HG03442 (cell line): Measurements from ENCODE around the gene ATP6V1B1.

Experiments
- ATAC-seq: cut with Tn5 transposase; IDR thresholded peaks from one replicate; pipeline ENCODE4 v1.9.1; 2021; ENCODE audit warnings: mild to moderate bottlenecking, moderate library complexity; ENCODE audit not compliant: unreplicated experiment

Gene ATP6V1B1

DNA sequence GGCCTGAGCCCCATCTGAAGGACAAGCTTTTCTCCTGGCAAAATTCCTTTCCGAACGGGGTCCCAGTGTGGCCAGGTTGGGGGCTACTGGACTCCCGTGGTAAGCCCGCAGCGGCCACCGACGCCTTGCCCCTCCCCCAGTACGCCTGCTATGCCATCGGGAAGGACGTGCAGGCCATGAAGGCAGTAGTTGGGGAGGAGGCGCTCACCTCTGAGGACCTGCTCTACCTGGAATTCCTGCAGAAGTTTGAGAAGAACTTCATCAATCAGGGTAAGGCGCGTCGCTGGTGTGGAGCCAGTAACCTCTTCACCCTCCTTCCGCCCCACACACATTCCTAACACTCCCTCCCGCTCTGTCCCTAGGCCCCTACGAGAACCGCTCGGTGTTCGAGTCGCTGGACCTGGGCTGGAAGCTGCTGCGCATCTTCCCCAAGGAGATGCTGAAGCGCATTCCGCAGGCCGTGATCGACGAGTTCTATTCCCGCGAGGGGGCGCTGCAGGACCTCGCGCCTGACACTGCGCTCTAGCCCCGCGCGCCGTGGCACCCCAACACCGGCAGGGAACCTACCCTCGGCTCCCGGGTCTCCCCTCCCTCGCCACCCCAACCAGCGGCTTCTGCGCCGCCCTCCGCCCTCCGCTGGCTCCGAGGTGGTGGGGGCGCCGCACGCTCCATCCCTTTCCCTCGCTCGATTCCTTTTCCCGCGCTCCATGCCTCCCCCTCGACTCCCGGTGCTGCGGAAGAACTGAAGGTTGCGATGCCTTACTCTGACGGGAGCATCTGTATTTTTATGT, 29.1 kb downstream of the ATP6V1B1 start:
- peak; percentile 87 for ATAC-seq

DNA sequence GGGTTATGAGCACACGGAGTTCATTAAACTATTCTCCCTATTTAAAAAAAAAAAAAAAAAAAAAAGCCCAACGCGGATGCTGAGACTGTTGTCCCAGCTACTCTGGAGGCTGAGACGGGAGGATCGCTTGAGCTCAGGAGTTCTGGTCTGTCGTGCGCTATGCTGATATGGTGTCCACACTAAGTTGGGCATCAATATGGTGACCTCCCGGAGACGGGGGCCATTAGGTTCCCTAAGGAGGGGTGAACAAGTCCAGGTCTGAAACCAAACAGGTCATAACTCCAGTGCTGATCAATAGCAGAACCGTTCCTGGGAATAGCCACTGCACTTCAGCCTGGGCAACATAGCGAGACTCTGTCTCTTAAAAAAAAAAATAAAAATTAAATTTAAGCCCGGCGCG, 29.8 kb downstream of the ATP6V1B1 start:
- ATAC-seq: no peak

DNA sequence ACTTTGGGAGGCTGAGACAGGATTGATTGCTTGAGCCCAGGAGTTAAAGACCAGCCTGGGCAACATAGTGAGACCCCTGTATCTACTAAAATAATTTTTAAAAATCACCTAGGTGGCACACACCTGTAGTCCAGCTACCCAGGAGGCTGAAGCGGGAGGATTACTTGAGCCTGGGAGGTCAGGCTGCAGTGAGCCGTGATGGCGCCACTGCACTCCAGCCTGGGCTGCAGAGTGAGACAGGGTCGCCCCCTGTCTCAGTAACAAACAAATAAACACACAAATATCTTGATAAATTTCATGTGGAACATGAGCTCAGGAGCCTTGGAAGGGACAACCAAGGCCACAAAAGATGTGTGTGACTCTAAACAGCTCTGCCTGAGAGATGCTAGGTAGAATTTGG, 31.0 kb downstream of the ATP6V1B1 start:
- no peak for ATAC-seq

DNA sequence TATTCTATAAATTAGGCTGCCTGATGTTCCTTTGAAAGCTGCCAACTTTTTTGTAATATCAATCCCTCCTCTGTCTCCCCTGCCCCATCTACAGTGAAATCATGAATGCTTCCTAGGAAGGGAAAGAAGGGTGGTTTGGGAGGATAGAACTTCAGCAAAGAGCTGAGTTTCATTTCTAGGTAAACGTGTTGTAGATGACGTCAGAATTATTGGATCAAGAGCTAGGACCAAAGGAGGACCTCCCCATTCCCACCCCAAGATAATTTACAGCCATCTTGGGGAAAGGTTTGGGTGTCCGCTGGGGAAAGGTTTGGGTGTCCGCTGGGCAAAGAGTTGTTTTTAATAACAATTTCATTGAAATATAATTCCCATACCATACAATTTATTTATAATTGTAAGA, 31.5 kb downstream of the ATP6V1B1 start:
- no peak for ATAC-seq

DNA sequence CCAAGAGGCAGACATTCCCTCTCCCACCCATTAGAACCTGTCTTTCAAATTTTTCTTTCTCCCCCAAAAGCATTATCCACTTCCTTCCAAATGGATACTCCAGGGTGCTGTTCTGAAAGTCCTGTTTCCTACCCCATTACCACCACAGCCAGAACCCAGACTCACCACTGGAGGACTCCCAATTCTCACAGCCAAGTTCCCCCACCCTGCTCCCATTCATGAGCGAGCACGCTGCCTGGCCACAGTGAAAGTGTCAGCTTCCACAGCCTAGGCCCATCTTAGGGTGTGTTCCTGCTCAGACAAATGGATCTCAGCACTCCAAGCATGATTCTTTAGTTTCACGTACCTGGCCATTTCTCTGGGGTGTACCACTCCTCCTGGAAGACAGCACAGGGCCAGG, 38.9 kb downstream of the ATP6V1B1 start:
- no peak for ATAC-seq

DNA sequence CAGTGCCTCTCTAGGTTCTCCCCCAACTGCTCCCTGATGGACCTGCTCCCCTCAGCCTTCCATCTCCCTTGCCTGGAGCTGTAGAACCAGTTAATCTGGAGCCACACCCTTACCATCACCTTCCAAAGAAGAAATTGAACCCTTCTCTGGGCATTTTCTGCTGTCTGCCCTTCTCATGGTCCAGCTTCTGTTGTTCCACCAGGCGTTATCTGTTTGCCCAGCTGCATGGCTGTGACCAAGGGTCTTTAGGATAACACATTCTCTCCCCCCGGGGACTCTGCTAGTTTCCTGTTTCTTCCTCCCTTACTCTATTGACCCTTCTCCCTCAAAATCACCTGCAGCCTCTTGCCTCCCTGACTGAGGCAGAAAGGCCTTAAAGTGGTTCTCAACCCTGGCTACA, 39.5 kb downstream of the ATP6V1B1 start:
- no peak for ATAC-seq

DNA sequence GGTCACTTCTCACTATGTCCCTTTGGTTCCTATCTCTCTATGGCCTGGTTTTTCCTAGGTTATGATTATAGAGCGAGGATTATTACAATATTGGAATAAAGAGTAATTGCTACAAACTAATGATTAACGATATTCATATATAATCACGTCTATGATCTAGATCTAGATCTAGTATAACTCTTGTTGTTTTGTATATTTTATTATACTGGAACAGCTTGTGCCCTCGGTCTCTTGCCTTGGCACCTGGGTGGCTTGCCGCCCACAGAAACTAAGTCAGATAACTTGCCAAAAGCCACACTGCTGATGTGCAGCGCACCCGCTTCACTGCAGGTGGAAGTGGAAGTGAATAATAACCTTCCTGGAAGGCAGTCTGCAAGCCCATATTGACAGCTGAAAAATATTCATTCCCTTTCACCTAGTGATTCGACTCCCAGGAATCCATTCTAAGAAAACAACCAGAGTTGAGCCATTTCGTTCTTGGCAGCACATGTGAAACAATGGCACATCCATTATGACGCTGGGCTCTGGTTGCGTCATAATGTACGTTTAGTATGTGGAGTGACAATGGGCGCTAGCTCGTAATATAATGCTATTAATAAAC, 42.0 kb downstream of the ATP6V1B1 start:
- no peak for ATAC-seq

DNA sequence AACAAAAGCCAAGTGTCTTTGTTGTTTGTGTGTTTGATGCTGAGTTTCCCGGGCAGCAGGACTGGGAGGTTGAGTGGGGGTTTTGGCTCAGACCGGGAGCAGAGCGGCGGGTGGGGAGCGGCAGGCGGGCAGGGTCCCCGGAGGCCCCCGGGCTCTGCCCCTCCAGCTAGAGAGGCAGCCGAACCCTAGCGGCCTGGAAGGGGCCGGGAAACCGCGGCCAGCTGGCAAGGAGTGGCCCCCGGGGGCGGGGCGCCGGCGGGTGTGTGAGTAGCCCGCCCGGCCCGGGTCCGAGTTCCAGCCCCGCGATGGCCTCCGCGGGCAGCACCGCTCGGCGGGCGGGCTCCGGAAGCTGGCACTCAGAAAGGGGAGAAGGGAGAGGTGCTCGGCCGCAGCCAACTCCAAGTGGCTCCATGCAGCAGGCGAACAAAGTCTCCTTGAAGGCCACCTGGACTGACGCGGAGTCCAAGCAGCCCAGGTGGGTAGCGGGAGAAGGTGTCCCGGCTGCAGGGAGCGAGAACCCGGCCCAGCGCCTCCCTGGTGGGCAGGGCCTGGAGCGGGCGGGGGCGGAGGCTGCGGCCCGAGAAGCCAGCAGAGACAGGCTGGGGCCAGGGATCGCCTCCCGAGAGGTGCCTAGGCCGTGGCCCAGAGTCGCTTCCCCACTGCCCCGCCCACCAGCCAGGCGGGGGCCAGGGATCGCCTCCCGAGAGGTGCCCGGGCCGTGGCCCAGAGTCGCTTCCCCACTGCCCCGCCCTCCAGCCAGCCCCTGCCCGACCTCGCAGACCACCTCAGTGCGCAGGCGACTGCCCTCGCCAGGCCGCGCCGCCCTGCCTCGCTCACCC, 42.9 kb downstream of the ATP6V1B1 start, which contains the start of gene ANKRD53:
Gene ANKRD53, plus strand, starts transcription at position 290 of the 839 bp plus-strand sequence. Its CDS starts 16 bp downstream, at position 306.
- no peak for ATAC-seq

DNA sequence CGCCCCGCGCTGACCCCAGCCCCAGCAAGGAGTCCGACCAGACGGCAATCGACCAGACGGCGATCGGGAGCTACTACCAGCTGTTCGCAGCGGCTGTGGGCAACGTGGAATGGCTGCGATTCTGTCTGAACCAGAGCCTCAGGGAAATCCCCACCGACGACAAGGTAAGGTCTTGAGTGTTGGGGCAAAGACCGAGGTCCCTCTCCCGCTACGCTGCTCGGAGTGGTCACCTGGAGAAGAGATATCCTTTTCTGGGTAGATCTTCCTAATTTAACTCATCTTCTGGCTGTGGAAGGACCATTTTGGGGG, 43.4 kb downstream of the ATP6V1B1 start:
- no peak for ATAC-seq

DNA sequence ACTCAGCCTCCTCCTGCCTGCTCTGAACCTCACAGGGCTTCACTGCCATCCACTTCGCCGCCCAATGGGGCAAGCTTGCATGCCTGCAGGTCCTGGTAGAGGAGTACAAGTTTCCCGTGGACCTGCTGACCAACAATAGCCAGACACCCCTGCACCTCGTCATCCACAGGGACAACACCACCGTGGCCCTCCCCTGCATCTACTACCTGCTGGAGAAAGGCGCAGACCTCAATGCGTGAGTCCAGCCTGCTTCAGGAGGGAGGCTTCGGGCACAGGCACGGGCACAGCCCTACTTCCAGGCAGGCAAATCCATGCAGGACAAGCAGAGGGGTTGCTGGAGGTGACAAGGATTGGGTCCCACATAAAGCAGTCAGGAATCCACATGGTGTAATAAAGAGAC, 43.9 kb downstream of the ATP6V1B1 start:
- ATAC-seq: no peak

DNA sequence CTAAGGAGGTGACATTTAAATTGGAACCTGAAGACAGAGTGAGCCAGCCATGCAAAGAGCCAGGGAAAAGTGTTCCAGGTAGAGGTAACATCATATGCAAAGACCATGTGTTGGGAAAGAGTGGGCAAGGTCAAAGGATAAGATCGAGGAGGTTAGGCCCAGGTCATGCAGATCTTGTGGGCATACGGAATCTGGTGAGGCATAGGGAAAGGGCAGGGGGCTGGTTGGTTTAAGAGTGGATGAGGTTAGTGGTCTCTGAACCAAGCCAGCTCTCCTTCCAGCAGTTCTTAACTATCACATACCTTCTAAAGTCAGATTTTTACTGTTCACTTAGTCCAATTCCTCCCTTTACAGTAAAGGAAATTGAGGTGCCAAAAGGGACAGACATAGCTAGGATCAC, 45.7 kb downstream of the ATP6V1B1 start:
- ATAC-seq: no peak

DNA sequence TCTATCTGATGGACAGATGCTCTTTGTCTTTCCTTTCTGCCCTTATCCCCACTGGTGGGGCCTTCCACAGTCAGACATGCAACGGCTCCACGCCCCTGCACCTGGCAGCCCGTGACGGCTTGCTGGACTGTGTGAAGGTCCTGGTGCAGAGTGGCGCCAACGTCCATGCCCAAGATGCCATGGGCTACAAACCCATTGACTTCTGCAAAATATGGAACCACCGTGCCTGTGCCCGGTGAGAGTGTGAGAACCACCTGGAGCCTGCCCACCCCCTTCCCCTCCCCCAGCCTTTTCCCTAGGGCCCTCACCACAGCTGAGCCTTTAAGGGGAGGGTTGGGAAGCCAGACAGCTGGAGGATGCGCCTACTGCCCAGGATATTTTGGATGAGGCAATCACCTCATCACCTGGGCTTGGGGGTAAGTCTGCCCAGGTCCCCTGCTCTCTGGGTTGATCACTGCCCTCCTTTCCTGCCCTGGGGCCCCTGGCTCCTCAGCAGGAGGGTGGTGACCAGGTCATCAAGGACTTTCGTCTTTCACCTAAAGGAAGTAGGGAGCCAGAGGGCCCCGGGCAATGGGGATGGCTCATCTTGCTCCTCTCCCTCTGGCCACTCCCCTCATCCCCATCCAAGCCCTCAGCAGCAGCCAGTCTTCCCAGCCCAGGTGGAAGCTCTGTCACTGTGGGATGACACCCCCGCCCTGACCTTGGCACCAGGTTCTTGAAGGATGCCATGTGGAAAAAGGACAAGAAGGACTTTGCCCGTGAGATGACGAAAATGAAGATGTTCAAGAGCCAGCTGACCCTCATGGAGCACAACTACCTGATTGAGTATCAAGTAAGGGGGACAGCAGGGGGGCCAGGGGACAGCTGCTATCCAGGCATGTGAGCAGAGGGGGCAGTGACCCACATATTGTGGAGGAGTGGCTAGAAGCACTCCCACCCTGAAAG, 46.4 kb downstream of the ATP6V1B1 start:
- ATAC-seq: no peak

DNA sequence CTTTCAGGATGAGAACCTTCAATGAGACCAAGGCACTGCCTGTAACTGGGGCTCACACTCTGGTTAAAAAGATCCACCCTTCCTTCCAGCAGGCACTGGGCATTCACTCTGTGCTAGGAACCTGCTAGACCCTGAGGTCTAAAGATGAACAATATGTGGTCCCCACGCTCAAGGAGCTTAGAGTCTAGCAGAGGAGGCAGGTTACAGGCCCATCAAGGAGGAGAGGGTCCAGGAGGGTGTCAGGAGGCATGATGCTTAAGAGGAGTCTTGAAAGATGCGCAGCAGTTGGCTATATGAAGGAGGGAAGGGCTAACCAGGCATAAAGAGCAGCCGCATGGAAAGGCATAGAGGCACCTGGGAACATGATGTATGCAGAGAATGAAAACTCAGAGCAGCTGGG, 47.3 kb downstream of the ATP6V1B1 start:
- ATAC-seq: no peak

DNA sequence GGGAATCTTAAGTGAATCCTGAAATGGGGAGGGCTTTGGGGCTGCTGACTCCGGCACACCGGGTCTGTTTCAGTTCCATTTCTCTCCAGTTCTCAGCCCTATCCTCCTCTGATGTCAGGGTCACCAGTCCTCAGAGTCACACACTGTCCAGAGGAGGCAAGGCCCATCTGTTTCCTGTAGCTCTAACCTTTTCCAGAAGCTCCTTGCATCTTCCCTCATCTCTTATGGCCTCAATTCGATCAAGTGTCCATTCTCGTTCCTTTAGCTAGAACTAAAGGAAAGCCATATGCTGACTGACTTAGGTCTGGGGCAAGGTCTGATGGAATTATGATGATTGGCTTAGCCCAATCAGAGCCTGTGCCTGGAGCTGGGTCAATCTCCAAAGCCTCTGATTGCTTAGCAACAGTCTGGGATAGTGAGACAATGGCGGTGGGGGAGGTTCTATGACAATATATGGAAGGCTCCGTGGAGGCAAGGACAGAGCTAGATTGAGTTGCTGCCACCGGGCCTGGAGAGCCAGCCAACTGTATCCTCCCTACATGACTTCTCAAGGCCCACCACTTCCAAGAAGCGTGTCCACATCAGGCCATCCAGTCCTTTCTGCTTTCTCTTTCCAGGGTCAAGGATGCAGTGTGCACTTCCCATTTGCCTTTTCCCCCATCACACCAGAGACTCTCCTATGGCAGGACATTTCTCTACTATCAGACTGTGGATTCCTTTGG, 48.0 kb downstream of the ATP6V1B1 start:
- no peak for ATAC-seq

DNA sequence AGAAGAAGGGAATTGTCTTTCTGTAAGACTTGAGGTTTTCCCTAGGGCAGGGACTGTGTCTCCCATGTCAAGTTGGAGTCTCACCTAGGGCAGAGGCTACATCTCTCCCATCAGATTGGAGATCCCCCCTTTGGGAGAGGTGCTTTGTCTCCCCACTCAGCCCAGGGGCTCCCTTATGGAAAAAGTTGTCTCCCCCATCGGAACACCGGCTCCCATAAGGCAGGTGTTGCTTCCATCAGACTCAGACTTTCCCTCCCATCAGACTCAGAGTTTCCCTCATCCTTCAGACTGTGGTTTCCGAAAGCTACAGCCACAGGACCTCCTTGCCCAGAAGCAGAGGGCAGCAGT, 48.5 kb downstream of the ATP6V1B1 start:
- no peak for ATAC-seq

DNA sequence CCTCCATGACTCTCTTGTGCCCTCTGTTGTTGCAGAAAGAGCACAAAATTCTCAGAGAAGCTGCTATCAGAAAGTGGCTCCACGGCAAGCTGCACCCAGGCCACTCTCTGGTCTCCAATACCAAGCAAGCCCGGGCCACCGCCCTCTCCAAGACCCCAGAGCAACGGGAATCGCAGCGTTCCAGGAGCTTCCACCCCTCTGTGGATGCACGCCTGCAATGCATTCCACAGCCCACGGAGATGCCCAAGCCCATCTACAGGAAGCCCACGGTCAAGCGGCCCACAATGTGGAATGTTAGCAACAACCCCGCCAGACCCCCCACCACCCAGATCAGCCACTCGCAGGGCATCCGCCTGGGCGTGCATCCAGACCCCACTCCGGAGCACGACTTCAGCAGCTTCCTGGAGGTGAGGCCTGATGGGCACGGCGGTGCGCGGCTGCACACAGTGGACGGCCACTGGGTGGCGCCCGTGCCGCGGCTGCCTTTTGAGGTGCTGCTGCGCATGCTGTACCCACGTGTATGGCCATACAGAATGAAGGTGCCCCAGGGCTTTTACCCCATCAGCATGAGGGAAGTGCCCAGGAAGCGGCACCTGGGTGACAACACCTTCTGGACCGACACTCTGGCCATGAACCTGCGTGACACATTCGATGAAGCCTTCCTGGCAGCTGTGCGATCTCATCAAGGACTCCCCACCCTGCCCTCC, 49.0 kb downstream of the ATP6V1B1 start:
- peak; percentile 96 for ATAC-seq

DNA sequence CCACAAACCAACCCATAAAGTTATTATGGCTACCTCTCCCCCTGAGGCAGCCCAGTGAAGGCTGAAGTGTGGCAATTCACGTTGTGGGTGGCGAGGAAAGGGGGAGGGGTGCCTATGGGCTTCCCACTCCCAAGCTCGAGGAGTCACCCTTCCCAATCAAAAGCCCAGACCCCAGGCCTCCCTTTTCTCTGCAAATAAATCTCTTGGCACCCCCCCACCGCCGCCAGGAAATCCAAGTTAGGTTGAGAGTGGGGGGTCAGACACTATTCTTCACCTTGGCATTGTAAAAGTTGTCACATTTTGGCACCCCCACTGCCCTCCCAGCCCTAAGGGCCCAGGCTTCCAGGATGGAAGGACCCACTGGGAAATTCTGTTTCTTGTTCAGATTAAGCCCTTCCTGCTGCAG, 49.6 kb downstream of the ATP6V1B1 start:
- no peak for ATAC-seq

DNA sequence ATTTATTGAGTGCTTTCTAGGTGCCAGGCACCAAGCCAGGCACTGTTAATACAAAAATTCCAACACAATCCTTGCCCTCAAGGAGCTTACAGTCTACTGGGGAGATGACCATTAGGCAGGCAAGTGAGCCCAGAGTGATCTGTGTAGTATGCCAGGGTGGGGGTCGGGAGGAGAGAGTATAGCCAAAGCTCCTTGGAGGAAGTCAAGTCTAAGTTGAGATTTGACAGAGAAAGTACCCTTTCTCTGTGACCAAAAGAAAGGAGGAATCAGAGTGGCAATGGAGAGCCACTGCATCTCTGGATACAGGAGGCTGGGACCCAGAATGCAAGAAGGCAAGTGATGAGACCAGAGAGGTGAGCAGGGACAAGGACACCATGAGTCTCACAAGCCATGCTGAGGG, 50.3 kb downstream of the ATP6V1B1 start:
- no peak for ATAC-seq

DNA sequence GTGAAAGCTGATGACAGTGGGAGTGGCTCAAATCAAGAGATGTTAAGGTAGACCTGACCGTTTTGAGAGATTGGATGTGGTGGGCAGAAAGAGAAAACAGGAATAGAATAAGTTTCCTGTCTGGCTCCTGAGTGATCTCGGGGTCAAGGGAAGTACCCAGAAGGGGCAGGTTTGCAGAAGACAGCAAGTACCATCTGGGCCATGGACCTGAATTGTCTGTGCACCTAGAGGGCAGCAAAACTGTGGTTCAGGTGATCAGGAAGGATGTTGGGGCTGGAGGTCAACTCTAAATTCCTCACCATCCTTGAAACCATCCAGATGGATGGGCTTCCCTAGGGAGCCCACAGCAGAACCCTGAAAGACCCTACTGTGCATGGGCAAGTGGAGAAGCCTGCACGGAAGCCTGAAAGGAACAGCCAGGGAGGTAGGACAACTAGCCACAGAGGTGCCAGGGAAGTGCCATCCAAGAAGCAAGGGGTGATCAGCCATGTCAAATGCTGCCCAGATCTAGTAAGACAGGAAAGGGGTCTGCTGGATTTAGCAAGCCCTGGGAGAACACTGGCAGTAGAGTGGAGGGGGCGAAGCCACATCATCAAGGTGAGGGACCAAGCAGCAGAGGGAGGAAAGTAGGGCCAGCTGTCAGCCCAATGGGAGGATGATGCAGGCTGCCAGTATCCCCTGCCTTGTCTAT, 50.9 kb downstream of the ATP6V1B1 start:
- no peak for ATAC-seq
